Panc1 (cell line): ENCODE results near the gene PAX3. TPM values are rescaled to one million over a fixed set of nuclear protein-coding genes. Genes with fewer than 3 reads are reported as not detected.

ENCODE experiments used
- ATAC-seq: fragments of 200-7000 bp; cut with Tn5 transposase; 2 replicates; pipeline ENCODE4 v1.9.1; 2020; ENCODE audit warnings: mild to moderate bottlenecking, moderate library complexity
- BruUV-seq: library from RNA; stranded (reverse); fragments of 400-500 nt; replicated peaks from 2 replicates; lab custom pipeline; 2021; lab: Mats Ljungman, UMichigan
- CTCF ChIA-PET: fragments of 300-600 bp; sonication (Branson Sonifier 250); formaldehyde crosslinking; loops from one replicate; lab custom pipeline; 2022; ENCODE audit warnings: antibody characterized with exemption; lab: Charles Lee
- POLR2A ChIA-PET: fragments of 300-600 bp; sonication (Branson Sonifier 250); formaldehyde crosslinking; loops from one replicate; lab custom pipeline; 2022; ENCODE audit warnings: antibody characterized with exemption; lab: Charles Lee
- DNase-seq: peaks from one replicate; pipeline ENCODE4 v3.0.0-alpha.2; 2010; ENCODE audit warnings: low read depth, low spot score
- H3K27ac ChIP-seq: 2 replicates; pipeline ENCODE4 v1.5.1; 2011; ENCODE audit warnings: mild to moderate bottlenecking, low read length, inconsistent platforms
- H3K27me3 ChIP-seq: fragments of 200-500 bp; sonication (Bioruptor generic); 2 replicates; pipeline ENCODE4 v1.6.0; 2014; ENCODE audit warnings: low read length, inconsistent platforms; ENCODE audit not compliant: control insufficient read depth, insufficient read depth
- H3K36me3 ChIP-seq: fragments of 200-500 bp; sonication (Bioruptor generic); 2 replicates; pipeline ENCODE4 v1.5.1; 2014; ENCODE audit warnings: inconsistent platforms, mild to moderate bottlenecking, low read length, moderate library complexity; ENCODE audit not compliant: control insufficient read depth, insufficient read depth
- H3K4me1 ChIP-seq: 2 replicates; pipeline ENCODE4 v1.5.1; 2011; ENCODE audit warnings: inconsistent platforms, mild to moderate bottlenecking, low read length, moderate library complexity; ENCODE audit not compliant: control insufficient read depth, insufficient read depth
- H3K4me3 ChIP-seq, 2 experiments: 2 replicates each; pipeline ENCODE4 v1.5.1; 2011 to 2012; ENCODE audit warnings: low read depth in 2 of 2, low read length in 2 of 2, mild to moderate bottlenecking in 2 of 2, inconsistent platforms in 1 of 2, moderate library complexity in 1 of 2
- H3K9me3 ChIP-seq: fragments of 200-500 bp; sonication (Bioruptor generic); 2 replicates; pipeline ENCODE4 v1.5.1; 2014; ENCODE audit warnings: low read depth, mild to moderate bottlenecking, inconsistent platforms, low read length, moderate library complexity; ENCODE audit not compliant: control insufficient read depth, insufficient read depth
- CTCF ChIP-seq: fragments of 450-650 bp; IDR thresholded peaks from 2 replicates; pipeline ENCODE4 v1.5.1; 2017; ENCODE audit warnings: mild to moderate bottlenecking
- POLR2AphosphoS5 ChIP-seq: IDR thresholded peaks from 2 replicates; pipeline ENCODE4 v1.6.1; 2012; ENCODE audit warnings: mild to moderate bottlenecking, low read depth, low read length, moderate library complexity
- SIN3A ChIP-seq: IDR thresholded peaks from 2 replicates; pipeline ENCODE4 v1.6.1; 2012; ENCODE audit warnings: low read depth, mild to moderate bottlenecking, low read length, moderate library complexity, borderline replicate concordance; ENCODE audit not compliant: insufficient read depth
- TCF7L2 ChIP-seq: IDR thresholded peaks from 2 replicates; pipeline ENCODE4 v1.6.1; 2011; ENCODE audit warnings: mild to moderate bottlenecking, low read depth, low read length, inconsistent platforms
- in situ Hi-C: cut with HindIII; loops from 2 replicates; pipeline ENCODE4 v1.10.0; 2016; ENCODE audit warnings: low sequenced_read_pairs, low pct_unique_long_range_greater_than_20kb
- intact Hi-C: fragments of 100-400 bp; cut with micrococcal nuclease; formaldehyde crosslinking; loops from one replicate; pipeline ENCODE4 v1.10.0; 2022; ENCODE audit not compliant: unreplicated experiment
- total RNA-seq: library from RNA; stranded (reverse); gene quantifications from one replicate; pipeline ENCODE4 v1.2.1, GENCODE V29; 2021; ENCODE audit not compliant: unreplicated experiment
- TF ChIP-seq, protein P1 (sequence below), 2 experiments: IDR thresholded peaks; 2 replicates each; pipeline ENCODE4 v1.6.1; 2011 to 2012; ENCODE audit warnings: low read depth in 2 of 2, control low read depth in 1 of 2, low read length in 1 of 2, mild to moderate bottlenecking in 1 of 2, moderate library complexity in 1 of 2; ENCODE audit not compliant: insufficient read depth in 1 of 2

The PAX3 gene
- total RNA-seq, 1 experiment from 2014 or later, result not detected

DNA sequence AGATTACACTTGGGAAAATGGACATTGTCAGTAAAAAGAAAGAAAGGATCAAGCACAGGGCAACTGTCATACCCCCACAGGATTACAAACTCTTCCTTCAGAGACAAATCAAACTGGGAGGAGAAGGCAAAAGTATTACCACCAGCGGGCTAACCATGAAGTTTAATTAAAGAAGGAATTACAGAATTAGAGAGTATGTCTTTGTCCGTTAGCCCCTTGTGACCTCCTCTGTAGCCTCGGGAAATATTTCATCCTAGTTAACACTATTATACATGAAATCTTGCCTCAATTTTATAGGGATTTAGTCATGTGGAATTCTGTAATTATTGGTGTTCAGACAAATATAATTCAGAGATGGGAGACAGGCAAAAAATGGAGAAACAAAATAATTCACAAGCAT lies 60.7 kb downstream of the PAX3 start:
- no TSS peak for BruUV-seq
- Histone ChIP-seq H3K9me3 (no peaks in the 10 kb centered on the region), H3K36me3 (no peaks in the 10 kb centered on the region), H3K27ac (no peak overlapping the region), H3K4me1 (no peaks in the 10 kb centered on the region), H3K27me3 (no peaks in the 10 kb centered on the region; the same call in 1 of the 2 replicates), H3K4me3 (no peak overlapping the region)
- DNase-seq, result no peak
- no peak for ATAC-seq
- TF ChIP-seq SIN3A, result no peak
- no peak for TF ChIP-seq TCF7L2
- no peak for TF ChIP-seq POLR2AphosphoS5
- no peak for TF ChIP-seq CTCF
- TF ChIP-seq, protein P1, sequence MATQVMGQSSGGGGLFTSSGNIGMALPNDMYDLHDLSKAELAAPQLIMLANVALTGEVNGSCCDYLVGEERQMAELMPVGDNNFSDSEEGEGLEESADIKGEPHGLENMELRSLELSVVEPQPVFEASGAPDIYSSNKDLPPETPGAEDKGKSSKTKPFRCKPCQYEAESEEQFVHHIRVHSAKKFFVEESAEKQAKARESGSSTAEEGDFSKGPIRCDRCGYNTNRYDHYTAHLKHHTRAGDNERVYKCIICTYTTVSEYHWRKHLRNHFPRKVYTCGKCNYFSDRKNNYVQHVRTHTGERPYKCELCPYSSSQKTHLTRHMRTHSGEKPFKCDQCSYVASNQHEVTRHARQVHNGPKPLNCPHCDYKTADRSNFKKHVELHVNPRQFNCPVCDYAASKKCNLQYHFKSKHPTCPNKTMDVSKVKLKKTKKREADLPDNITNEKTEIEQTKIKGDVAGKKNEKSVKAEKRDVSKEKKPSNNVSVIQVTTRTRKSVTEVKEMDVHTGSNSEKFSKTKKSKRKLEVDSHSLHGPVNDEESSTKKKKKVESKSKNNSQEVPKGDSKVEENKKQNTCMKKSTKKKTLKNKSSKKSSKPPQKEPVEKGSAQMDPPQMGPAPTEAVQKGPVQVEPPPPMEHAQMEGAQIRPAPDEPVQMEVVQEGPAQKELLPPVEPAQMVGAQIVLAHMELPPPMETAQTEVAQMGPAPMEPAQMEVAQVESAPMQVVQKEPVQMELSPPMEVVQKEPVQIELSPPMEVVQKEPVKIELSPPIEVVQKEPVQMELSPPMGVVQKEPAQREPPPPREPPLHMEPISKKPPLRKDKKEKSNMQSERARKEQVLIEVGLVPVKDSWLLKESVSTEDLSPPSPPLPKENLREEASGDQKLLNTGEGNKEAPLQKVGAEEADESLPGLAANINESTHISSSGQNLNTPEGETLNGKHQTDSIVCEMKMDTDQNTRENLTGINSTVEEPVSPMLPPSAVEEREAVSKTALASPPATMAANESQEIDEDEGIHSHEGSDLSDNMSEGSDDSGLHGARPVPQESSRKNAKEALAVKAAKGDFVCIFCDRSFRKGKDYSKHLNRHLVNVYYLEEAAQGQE (IDR thresholded peaks at IDR 0.05; ENCODE audit: insufficient read depth in 1 of 2, low read depth in 2 of 2, low read length in 1 of 2), result no peak
- in situ Hi-C loops, result no loop called here
- CTCF ChIA-PET, result no interaction called here
- intact Hi-C loops, result no loop called here
- POLR2A ChIA-PET, result no interaction called here

DNA sequence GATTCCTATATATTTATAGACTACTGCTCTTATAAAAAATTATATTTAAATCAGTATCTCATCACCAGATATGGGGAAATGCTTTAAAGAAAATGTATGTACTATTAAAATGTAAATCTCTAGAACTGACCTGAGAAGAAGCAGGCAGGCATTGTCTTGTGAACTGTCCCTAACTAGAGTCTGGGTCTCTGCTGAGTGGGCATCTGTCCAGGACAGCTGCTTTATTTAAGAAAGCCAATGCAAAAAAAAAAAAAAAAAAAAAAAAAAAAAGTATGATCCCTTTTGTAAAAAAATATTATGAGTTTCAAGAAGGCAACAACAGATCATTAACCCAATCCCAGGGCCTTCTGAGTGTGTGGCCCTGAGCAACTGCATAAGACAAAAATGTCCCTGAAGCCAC lies 66.0 kb downstream of the PAX3 start:
- BruUV-seq, result no TSS peak

More for the DNA sequence above, 66.0 kb downstream of the PAX3 start:
- ChIA-PET POLR2A (no interaction called here), CTCF (no interaction called here)
- H3K9me3 ChIP-seq, result no peaks in the 10 kb centered on the region
- H3K36me3 ChIP-seq, result no peaks in the 10 kb centered on the region
- in situ Hi-C loops (no loop called here), intact Hi-C loops (no loop called here)
- H3K4me1 ChIP-seq, result no peaks in the 10 kb centered on the region
- TF ChIP-seq SIN3A (no peak), POLR2AphosphoS5 (no peak), TCF7L2 (no peak), CTCF (no peak)
- TF ChIP-seq, protein P1 (IDR thresholded peaks at IDR 0.05; ENCODE audit: insufficient read depth in 1 of 2, low read depth in 2 of 2, low read length in 1 of 2), result no peak
- H3K4me3 ChIP-seq, result no peak overlapping the region
- ATAC-seq (no peak), DNase-seq (no peak)
- H3K27ac ChIP-seq, result no peak overlapping the region
- no peaks in the 10 kb centered on the region for H3K27me3 ChIP-seq
